ENCODE data around the gene CCKAR.
"Not testable (repeated sequence)": the region's sequence is repeated elsewhere in the genome, so short reads cannot be mapped to it uniquely, and the experiment has no call there.

The CCKAR gene

GRCh38 chr4:26490111-26490959 lies at the start of gene CCKAR:
CCKAR (minus strand) TSS chr4:26490484; CDS start chr4:26490267, 217 bp downstream.
- FAIRE-seq (no peak), DNase-seq (ENCODE audit: low spot score) (no peak)

GRCh38 chr4:26533685-26534084 lies 43.4 kb upstream of the CCKAR start:
- FAIRE-seq (no peak), DNase-seq (ENCODE audit: low spot score) (no peak)

- no peak for DNase-seq (ENCODE audit: low spot score)
- no peak for FAIRE-seq
These were observed 41.3 kb upstream of the CCKAR start for GRCh38 chr4:26531491-26532116.

GRCh38 chr4:26530099-26530498 lies 39.8 kb upstream of the CCKAR start:
- DNase-seq (ENCODE audit: low spot score): no peak
- FAIRE-seq: no peak

GRCh38 chr4:26529479-26529878 lies 39.2 kb upstream of the CCKAR start:
- no peak for FAIRE-seq

GRCh38 chr4:26525771-26526150 lies 35.5 kb upstream of the CCKAR start:
- no peak for DNase-seq (ENCODE audit: low spot score)

More at GRCh38 chr4:26529479-26529878, 39.2 kb upstream of the CCKAR start:
- no peak for DNase-seq (ENCODE audit: low spot score)

GRCh38 chr4:26525136-26525770 lies 35.0 kb upstream of the CCKAR start:
- FAIRE-seq: no peak
- DNase-seq (ENCODE audit: low spot score): no peak

More at GRCh38 chr4:26525771-26526150, 35.5 kb upstream of the CCKAR start:
- FAIRE-seq: no peak

GRCh38 chr4:26524011-26524410 lies 33.7 kb upstream of the CCKAR start:
- FAIRE-seq (no peak), DNase-seq (ENCODE audit: low spot score) (no peak)

- DNase-seq (ENCODE audit: low spot score) (no peak), FAIRE-seq (no peak)
These were observed 32.2 kb upstream of the CCKAR start for GRCh38 chr4:26522478-26522877.

GRCh38 chr4:26520728-26521450 lies 30.6 kb upstream of the CCKAR start:
- DNase-seq (ENCODE audit: low spot score) (no peak), FAIRE-seq (no peak)

GRCh38 chr4:26515936-26516335 lies 25.7 kb upstream of the CCKAR start:
- FAIRE-seq (no peak), DNase-seq (ENCODE audit: low spot score) (no peak)

- DNase-seq (ENCODE audit: low spot score) (no peak), FAIRE-seq (no peak)
These were observed 20.2 kb upstream of the CCKAR start for GRCh38 chr4:26510334-26510964.

- FAIRE-seq: no peak
- no peak for DNase-seq (ENCODE audit: low spot score)
These were observed 19.5 kb upstream of the CCKAR start for GRCh38 chr4:26509681-26510333.

GRCh38 chr4:26507286-26507685 lies 17.0 kb upstream of the CCKAR start:
- FAIRE-seq (no peak), DNase-seq (ENCODE audit: low spot score) (no peak)

- FAIRE-seq (no peak), DNase-seq (ENCODE audit: low spot score) (no peak)
These were observed 13.6 kb upstream of the CCKAR start for GRCh38 chr4:26503844-26504243.

- DNase-seq (ENCODE audit: low spot score) (no peak), FAIRE-seq (no peak)
These were observed 13.1 kb upstream of the CCKAR start for GRCh38 chr4:26503427-26503826.

- FAIRE-seq; DNase-seq (ENCODE audit: low spot score): not testable (repeated sequence)
These were observed 10.3 kb upstream of the CCKAR start for GRCh38 chr4:26500565-26500999.

- DNase-seq (ENCODE audit: low spot score) (no peak), FAIRE-seq (no peak)
These were observed 6.0 kb upstream of the CCKAR start for GRCh38 chr4:26496207-26496783.

GRCh38 chr4:26493461-26493860 lies 3.2 kb upstream of the CCKAR start:
- FAIRE-seq: no peak

More at GRCh38 chr4:26493461-26493860, 3.2 kb upstream of the CCKAR start:
- no peak for DNase-seq (ENCODE audit: low spot score)

Data from RCC 7860 (cell line).